GM19397 (cell line): ENCODE results near the gene OR4N2.
"Not testable (repeated sequence)": the region's sequence is repeated elsewhere in the genome, so short reads cannot be mapped to it uniquely, and the experiment has no call there.

Experiments used
- ATAC-seq: cut with Tn5 transposase; IDR thresholded peaks from one replicate; pipeline ENCODE4 v1.9.1; 2021; ENCODE audit warnings: mild to moderate bottlenecking, moderate library complexity; ENCODE audit not compliant: unreplicated experiment

Gene OR4N2

GRCh38 chr14:19834203-19834848 is 30.8 kb downstream of the OR4N2 start:
- not testable (repeated sequence) for ATAC-seq

- no peak for ATAC-seq
These were observed 34.9 kb downstream of the OR4N2 start for GRCh38 chr14:19838433-19838832.

DNA sequence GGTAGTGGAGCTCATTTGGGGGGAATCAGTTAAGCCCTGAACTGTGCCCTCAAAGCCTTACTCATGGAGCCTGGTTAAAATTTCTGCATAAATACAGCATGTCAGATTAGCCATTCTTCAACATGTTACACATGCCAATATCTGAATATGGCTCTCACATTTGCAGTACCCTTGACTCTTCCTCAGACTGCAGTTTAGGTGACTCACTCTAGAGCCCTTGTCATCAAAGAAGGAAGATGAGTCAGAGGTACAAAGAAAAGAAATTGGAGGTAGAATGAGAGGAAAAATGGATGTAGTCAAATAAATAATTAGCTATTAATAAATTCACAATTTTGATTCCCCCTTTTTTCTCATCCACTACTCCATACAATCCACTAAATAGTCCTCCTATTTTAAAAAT is 47.8 kb downstream of the OR4N2 start:
- ATAC-seq, result no peak

DNA sequence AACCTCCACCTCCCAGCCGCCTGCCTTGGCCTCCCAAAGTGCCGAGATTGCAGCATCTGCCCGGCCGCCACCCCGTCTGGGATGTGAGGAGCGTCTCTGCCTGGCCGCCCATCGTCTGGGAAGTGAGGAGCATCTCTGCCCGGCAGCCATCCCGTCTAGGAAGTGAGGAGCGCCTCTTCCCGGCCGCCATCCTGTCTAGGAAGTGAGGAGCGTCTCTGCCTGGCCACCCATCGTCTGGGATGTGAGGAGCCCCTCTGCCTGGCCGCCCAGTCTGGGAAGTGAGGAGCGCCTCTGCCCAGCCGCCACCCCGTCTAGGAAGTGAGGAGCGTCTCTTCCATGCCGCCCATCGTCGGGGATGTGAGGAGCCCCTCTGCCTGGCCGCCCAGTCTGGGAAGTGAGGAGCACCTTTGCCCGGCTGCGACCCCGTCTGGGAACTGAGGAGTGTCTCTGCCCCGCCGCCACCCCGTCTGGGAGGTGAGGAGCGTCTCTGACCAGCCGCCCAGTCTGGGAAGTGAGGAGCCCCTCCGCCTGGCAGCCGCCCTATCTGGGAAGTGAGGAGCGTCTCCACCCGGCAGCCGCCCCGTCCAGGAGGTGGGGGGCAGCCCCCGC is 62.6 kb downstream of the OR4N2 start:
- ATAC-seq, result not testable (repeated sequence)

DNA sequence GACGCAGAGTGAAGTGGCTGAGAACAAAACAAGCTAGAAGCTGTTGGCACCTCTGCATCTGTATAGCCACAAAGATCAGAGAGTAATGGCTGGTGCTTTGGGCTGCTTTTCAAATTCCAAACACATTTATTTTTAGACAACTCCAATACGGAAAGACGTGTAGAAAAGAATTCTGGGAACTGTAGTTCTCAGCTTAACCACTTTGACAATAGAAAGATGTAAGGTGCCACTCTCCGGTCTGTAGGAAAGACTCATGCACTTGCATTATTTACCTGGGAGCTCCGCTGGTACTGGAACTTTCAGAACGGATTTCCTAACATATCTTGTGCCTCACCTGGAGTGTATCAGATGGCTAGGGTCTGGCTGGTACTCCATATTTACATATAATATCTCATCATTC is 69.6 kb downstream of the OR4N2 start:
- ATAC-seq, result no peak

DNA sequence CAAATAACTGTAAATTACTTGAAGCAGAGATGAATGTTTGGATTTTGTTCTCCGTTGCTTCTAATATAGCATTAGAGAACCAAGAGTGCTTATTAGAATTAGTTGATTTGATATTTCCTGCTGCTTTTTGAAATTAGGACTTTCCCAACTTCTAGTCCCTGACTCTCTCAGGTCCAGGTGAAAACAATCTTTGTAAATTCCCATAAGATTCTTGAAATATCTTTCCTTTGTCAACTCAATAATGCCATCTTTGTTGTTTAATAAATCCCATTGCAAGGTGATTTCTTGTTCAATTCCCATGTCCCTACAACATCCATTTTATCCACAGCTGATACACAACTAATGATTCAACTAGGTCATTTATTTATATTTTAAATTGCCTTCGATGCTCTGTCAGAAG is 71.3 kb downstream of the OR4N2 start, which contains the start of gene OR4K2:
TSS of gene OR4K2 (plus strand) at position 301 of the 400 bp plus-strand sequence. CDS start 1,126 bp downstream, outside the sequence.
- no peak for ATAC-seq

GRCh38 chr14:19878029-19878642 is 74.6 kb downstream of the OR4N2 start:
- no peak for ATAC-seq
